HepG2 (cell line): Measurements from ENCODE around the gene SEC24B. TPM values are rescaled to one million over a fixed set of nuclear protein-coding genes. Genes with fewer than 3 reads are reported as not detected.

ENCODE experiments used
- ATF7-NPFF ChIP-seq: sonication (generic); formaldehyde crosslinking; IDR thresholded peaks from 2 replicates; pipeline ENCODE4 v1.8.1; 2023; ENCODE audit warnings: mild to moderate bottlenecking, low read depth, missing genetic modification reagents, moderate library complexity
- HNRNPLL ChIP-seq: fragments of 200-400 bp; formaldehyde crosslinking; IDR thresholded peaks from 2 replicates; pipeline ENCODE4 v1.6.1; 2017; ENCODE audit warnings: mild to moderate bottlenecking, low read depth, low read length; ENCODE audit not compliant: poor library complexity, severe bottlenecking
- KDM6A ChIP-seq: IDR thresholded peaks from 2 replicates; pipeline ENCODE4 v1.6.1; 2016; ENCODE audit warnings: low read depth
- MTERF4 ChIP-seq: sonication (generic); formaldehyde crosslinking; IDR thresholded peaks from 2 replicates; pipeline ENCODE4 v1.8.0; 2023; ENCODE audit warnings: mild to moderate bottlenecking, missing genetic modification reagents
- NR1H2 ChIP-seq: sonication (generic); formaldehyde crosslinking; IDR thresholded peaks from 2 replicates; pipeline ENCODE4 v1.8.1; 2022; ENCODE audit warnings: low read depth, missing genetic modification reagents, borderline replicate concordance
- PRDM15 ChIP-seq: sonication (generic); formaldehyde crosslinking; IDR thresholded peaks from 2 replicates; pipeline ENCODE4 v1.4.0; 2020; ENCODE audit warnings: missing genetic modification reagents
- RFXAP ChIP-seq: sonication (generic); formaldehyde crosslinking; IDR thresholded peaks from 2 replicates; pipeline ENCODE4 v1.4.0; 2020; ENCODE audit warnings: missing genetic modification reagents, borderline replicate concordance
- SOX13 ChIP-seq, 3 experiments: fragments of 450-650 bp in 1 of 3; sonication (generic) in 1 of 3; formaldehyde crosslinking in 1 of 3; IDR thresholded peaks in 2 of 3; conservative IDR thresholded peaks in 1 of 3; 2 replicates each; pipeline versions ENCODE4 v1.5.0 to v1.6.1; 2016 to 2020; ENCODE audit warnings: antibody characterized with exemption in 1 of 3, mild to moderate bottlenecking in 1 of 3, missing compliant biosample characterization in 1 of 3, missing genetic modification reagents in 1 of 3, moderate library complexity in 1 of 3
- SOX6 ChIP-seq, 2 experiments: fragments of 450-650 bp in 1 of 2; sonication (generic) in 1 of 2; formaldehyde crosslinking in 1 of 2; IDR thresholded peaks; 2 replicates each; pipeline versions ENCODE4 v1.4.0 to v1.6.1; 2017 to 2020; ENCODE audit warnings: antibody characterized with exemption in 1 of 2, mild to moderate bottlenecking in 1 of 2, missing genetic modification reagents in 1 of 2
- ZFP82 ChIP-seq: sonication (generic); formaldehyde crosslinking; IDR thresholded peaks from 2 replicates; pipeline ENCODE4 v1.5.1; 2020; ENCODE audit warnings: mild to moderate bottlenecking, missing genetic modification reagents, borderline replicate concordance
- ZNF121 ChIP-seq: sonication (generic); formaldehyde crosslinking; IDR thresholded peaks from 2 replicates; pipeline ENCODE4 v1.5.0; 2020; ENCODE audit warnings: mild to moderate bottlenecking, missing genetic modification reagents
- ZNF224 ChIP-seq: sonication (generic); formaldehyde crosslinking; IDR thresholded peaks from 2 replicates; pipeline ENCODE4 v1.5.0; 2020; ENCODE audit warnings: mild to moderate bottlenecking, missing genetic modification reagents
- ZNF30 ChIP-seq: sonication (generic); formaldehyde crosslinking; IDR thresholded peaks from 2 replicates; pipeline ENCODE4 v1.5.0; 2020; ENCODE audit warnings: mild to moderate bottlenecking, missing genetic modification reagents
- ZNF34 ChIP-seq: sonication (generic); formaldehyde crosslinking; IDR thresholded peaks from 2 replicates; pipeline ENCODE4 v1.4.0; 2020; ENCODE audit warnings: mild to moderate bottlenecking, missing genetic modification reagents, borderline replicate concordance
- ZNF430 ChIP-seq: sonication (generic); formaldehyde crosslinking; IDR thresholded peaks from 2 replicates; pipeline ENCODE4 v1.9.0; 2021; ENCODE audit warnings: mild to moderate bottlenecking, missing genetic modification reagents
- ZNF547 ChIP-seq: sonication (generic); formaldehyde crosslinking; IDR thresholded peaks from 2 replicates; pipeline ENCODE4 v1.5.1; 2020; ENCODE audit warnings: mild to moderate bottlenecking, missing genetic modification reagents
- ZNF710 ChIP-seq: sonication (generic); formaldehyde crosslinking; IDR thresholded peaks from 2 replicates; pipeline ENCODE4 v1.5.0; 2020; ENCODE audit warnings: mild to moderate bottlenecking, missing genetic modification reagents, borderline replicate concordance
- ZNF749 ChIP-seq: sonication (generic); formaldehyde crosslinking; IDR thresholded peaks from 2 replicates; pipeline ENCODE4 v1.8.0; 2022; ENCODE audit warnings: mild to moderate bottlenecking, missing genetic modification reagents, moderate library complexity, borderline replicate concordance
- polyA plus RNA-seq, 8 experiments: library from polyadenylated mRNA; depleted of rRNA in 3 of 8; stranded (reverse) in 7 of 8; unstranded in 1 of 8; fragments of >200 nt; fragmentation: Illumina TruSeq in 4 of 8; extraction: Trizol in 4 of 8; gene quantifications; 2 replicates each; pipeline versions ENCODE4 v1.2.1 to v1.2.3, GENCODE V29; 2011 to 2016; ENCODE audit warnings: low read depth in 4 of 8, missing spikeins in 1 of 8, mixed read lengths in 1 of 8; ENCODE audit not compliant: insufficient read depth in 1 of 8
- total RNA-seq, 5 experiments: library from RNA; depleted of rRNA; stranded (reverse); fragments of >200 nt; fragmentation: Illumina TruSeq; extraction: Trizol; gene quantifications; 2 replicates each; pipeline ENCODE4 v1.2.3, GENCODE V29; 2016; ENCODE audit warnings: low read depth in 1 of 5
- TF ChIP-seq, protein P1 (sequence below): sonication (generic); formaldehyde crosslinking; IDR thresholded peaks from 2 replicates; pipeline ENCODE4 v1.8.1; 2023; ENCODE audit warnings: missing genetic modification reagents, mild to moderate bottlenecking, borderline replicate concordance

The SEC24B gene
- total and polyA plus RNA-seq, 2 of the 13 experiments (the other 11 are each of a cell fraction or from before 2014, with no cell fraction given): 14.6 to 39.0 TPM

- no peak for TF ChIP-seq PRDM15
- no peak for TF ChIP-seq MTERF4 (CRISPR knock-in tag)
- no peak for TF ChIP-seq SOX13 (IDR thresholded peaks at IDR 0.05)
- no peak; a peak in 1 of 4 replicates for TF ChIP-seq SOX13 (CRISPR knock-in tag; conservative IDR thresholded peaks at IDR 0.05 in 1 of 2, IDR thresholded peaks at IDR 0.05 in 1 of 2)
- TF ChIP-seq ZNF30 (CRISPR knock-in tag): no peak
- peak; percentile 73; the same call in 1 of the 2 replicates for TF ChIP-seq ZNF749 (CRISPR knock-in tag)
- no peak for TF ChIP-seq ZNF121 (CRISPR knock-in tag)
- TF ChIP-seq ZNF547: peak; percentile 75
- TF ChIP-seq, protein P1, sequence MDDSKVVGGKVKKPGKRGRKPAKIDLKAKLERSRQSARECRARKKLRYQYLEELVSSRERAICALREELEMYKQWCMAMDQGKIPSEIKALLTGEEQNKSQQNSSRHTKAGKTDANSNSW (CRISPR knock-in tag): no peak; the same call in 1 of the 2 replicates
- no peak for TF ChIP-seq SOX6 (IDR thresholded peaks at IDR 0.05)
- no peak for TF ChIP-seq SOX6 (CRISPR knock-in tag; IDR thresholded peaks at IDR 0.05)
- TF ChIP-seq ZFP82 (CRISPR knock-in tag): no peak
- TF ChIP-seq NR1H2 (CRISPR knock-in tag): no peak
- no peak for TF ChIP-seq KDM6A (CRISPR knock-in tag)
- peak; percentile 52 for TF ChIP-seq HNRNPLL
- TF ChIP-seq ZNF224 (CRISPR knock-in tag): no peak
- peak; percentile 95 for TF ChIP-seq ATF7-NPFF (CRISPR knock-in tag)
- no peak for TF ChIP-seq RFXAP
- TF ChIP-seq ZNF34 (CRISPR knock-in tag): 0 out of 2 replicates have a peak, but pooled peaks have one; percentile 30
- no peak for TF ChIP-seq ZNF430 (CRISPR knock-in tag)
- no peak for TF ChIP-seq ZNF710
- TF ChIP-seq, all 625 proteins: peak for 142
These were observed at the start of gene SEC24B (continued) for GRCh38 chr4:109433205-109434006.
